Cerebellar cortex (tissue), 1 donor: ENCODE measurements around the gene GPX4.

Experiments used
- DNase-seq: peaks from one replicate; pipeline ENCODE4 v3.0.0-alpha.2; 2015; ENCODE audit warnings: low spot score

The GPX4 gene

GRCh38 chr19:1149259-1150045, 45.7 kb downstream of the GPX4 start:
- no peak for DNase-seq

GRCh38 chr19:1150333-1151036, 46.7 kb downstream of the GPX4 start:
- no peak for DNase-seq

GRCh38 chr19:1151037-1151724, 47.4 kb downstream of the GPX4 start:
- no peak for DNase-seq

- DNase-seq: no peak
Observed at GRCh38 chr19:1151917-1152587, 48.3 kb downstream of the GPX4 start.

- no peak for DNase-seq
Observed at GRCh38 chr19:1153891-1154730, 50.3 kb downstream of the GPX4 start.

GRCh38 chr19:1154731-1155351, 51.0 kb downstream of the GPX4 start:
- DNase-seq: no peak

- no peak for DNase-seq
Observed at GRCh38 chr19:1155352-1156304, 51.8 kb downstream of the GPX4 start.
